Measurements from ENCODE around the gene PRR23B.

Gene PRR23B

GRCh38 chr3:139006051-139006716 is 14.5 kb downstream of the PRR23B start, which contains the start of gene PRR23A:
Gene PRR23A, minus strand, starts transcription at chr3:139006268. Its CDS starts 0 bp downstream, at chr3:139006268.
- no peaks in the 10 kb centered on the region for H3K36me3 ChIP-seq
- no peak for TF ChIP-seq CTCF (IDR thresholded peaks at IDR 0.05; ENCODE audit: low read depth, low read length)

GRCh38 chr3:139005356-139005993 is 15.3 kb downstream of the PRR23B start:
- Histone ChIP-seq H3K9me3 (no peaks in the 10 kb centered on the region), H3K4me1 (no peaks in the 10 kb centered on the region), H3K36me3 (no peaks in the 10 kb centered on the region), H3K4me3 (ENCODE audit: low read depth, low read length) (no peak overlapping the region), H3K27me3 (no peaks in the 10 kb centered on the region)
- TF ChIP-seq CTCF (IDR thresholded peaks at IDR 0.05; ENCODE audit: low read depth, low read length), result no peak
- no peak for DNase-seq

More at GRCh38 chr3:139006051-139006716, 14.5 kb downstream of the PRR23B start, which contains the start of gene PRR23A:
- Histone ChIP-seq H3K27me3 (no peaks in the 10 kb centered on the region), H3K9me3 (no peaks in the 10 kb centered on the region), H3K4me3 (ENCODE audit: low read depth, low read length) (no peak within 1 kb of the TSS), H3K4me1 (no peaks in the 10 kb centered on the region)
- DNase-seq, result no peak

GRCh38 chr3:138995706-138996105 is 25.0 kb downstream of the PRR23B start:
- Histone ChIP-seq H3K4me1 (no peaks in the 10 kb centered on the region), H3K9me3 (no peaks in the 10 kb centered on the region), H3K4me3 (ENCODE audit: low read depth, low read length) (no peak overlapping the region), H3K27me3 (no peaks in the 10 kb centered on the region), H3K36me3 (no peaks in the 10 kb centered on the region)
- no peak for DNase-seq
- no peak for TF ChIP-seq CTCF (IDR thresholded peaks at IDR 0.05; ENCODE audit: low read depth, low read length)

DNA sequence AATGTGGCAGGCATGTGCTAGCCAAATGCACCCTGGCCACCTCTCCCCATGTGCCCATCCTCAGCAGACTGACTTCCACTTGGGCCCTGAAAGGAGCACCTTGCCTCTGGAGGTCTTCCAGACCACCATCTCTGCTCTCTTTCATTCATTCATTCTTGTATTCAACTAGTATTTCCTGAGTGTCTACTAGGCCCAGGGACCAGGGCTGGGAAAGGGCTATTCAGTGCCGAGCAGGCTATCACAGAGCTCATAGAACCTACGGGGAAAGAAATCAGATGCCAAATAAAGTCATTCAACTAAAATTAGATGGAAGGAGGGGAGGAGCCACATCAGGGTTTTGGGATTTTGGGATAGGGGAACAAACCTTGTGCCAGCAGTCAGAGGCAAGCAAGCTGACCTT is 33.5 kb downstream of the PRR23B start:
- H3K27me3 ChIP-seq, result no peaks in the 10 kb centered on the region
- H3K36me3 ChIP-seq, result no peaks in the 10 kb centered on the region
- no peaks in the 10 kb centered on the region; the same call in 1 of the 2 replicates for H3K9me3 ChIP-seq
- TF ChIP-seq CTCF (IDR thresholded peaks at IDR 0.05; ENCODE audit: low read depth, low read length), result no peak
- H3K4me1 ChIP-seq, result no peaks in the 10 kb centered on the region
- H3K4me3 ChIP-seq (ENCODE audit: low read depth, low read length), result no peak overlapping the region
- DNase-seq, result no peak

DNA sequence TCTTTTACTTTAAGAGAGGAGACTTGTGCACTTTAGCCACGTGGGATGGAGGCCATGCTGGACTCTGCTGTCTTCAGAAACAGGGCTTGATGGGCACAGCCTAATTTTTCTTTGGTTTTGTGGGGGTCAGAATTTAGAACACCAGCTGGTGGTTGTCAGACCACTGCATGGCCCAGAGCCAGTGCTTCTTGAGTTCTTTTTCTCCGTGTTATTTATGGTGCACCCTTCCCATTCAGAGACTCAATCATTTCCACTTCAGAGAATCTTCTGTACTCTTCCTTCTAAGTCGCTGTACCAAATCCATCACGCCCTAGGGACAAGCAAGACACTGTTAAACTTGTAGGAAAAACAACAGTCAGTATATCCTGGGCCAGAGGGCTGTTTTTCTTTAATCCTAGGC is 34.8 kb downstream of the PRR23B start:
- Histone ChIP-seq H3K36me3 (no peaks in the 10 kb centered on the region), H3K4me3 (ENCODE audit: low read depth, low read length) (no peak overlapping the region), H3K4me1 (no peaks in the 10 kb centered on the region), H3K9me3 (no peaks in the 10 kb centered on the region; the same call in 1 of the 2 replicates), H3K27me3 (no peaks in the 10 kb centered on the region; the same call in 1 of the 2 replicates)
- DNase-seq, result no peak
- TF ChIP-seq CTCF (IDR thresholded peaks at IDR 0.05; ENCODE audit: low read depth, low read length), result no peak

- no peak for TF ChIP-seq CTCF (IDR thresholded peaks at IDR 0.05; ENCODE audit: low read depth, low read length)
- no peaks in the 10 kb centered on the region for H3K4me1 ChIP-seq
- no peaks in the 10 kb centered on the region; the same call in 1 of the 2 replicates for H3K27me3 ChIP-seq
- H3K9me3 ChIP-seq, result no peaks in the 10 kb centered on the region; the same call in 1 of the 2 replicates
- no peaks in the 10 kb centered on the region for H3K36me3 ChIP-seq
- no peak for DNase-seq
- H3K4me3 ChIP-seq (ENCODE audit: low read depth, low read length), result no peak overlapping the region
Measured at GRCh38 chr3:138984816-138985215, 35.9 kb downstream of the PRR23B start.
